Right lobe of liver (tissue), 6 donors: ENCODE results near the gene R3HDM4. TPM values are rescaled to one million over a fixed set of nuclear protein-coding genes. Genes with fewer than 3 reads are reported as not detected.
A peak's percentile ranks its signal among the peaks of the same experiment; 100 is the strongest.

Experiments used
- ATAC-seq, 4 donors: fragments of 200-7000 bp; cut with Tn5 transposase; one replicate each; pipeline ENCODE4 v1.9.1; 2020; ENCODE audit warnings: mild to moderate bottlenecking in 4 of 4, moderate library complexity in 4 of 4
- DNase-seq, 3 donors: peaks; one replicate each; pipeline ENCODE4 v3.0.0-alpha.2; 2020
- H3K27ac ChIP-seq, 3 donors: fragments of 200-600 bp; one replicate each; pipeline ENCODE4 v1.8.0; 2022
- H3K27me3 ChIP-seq, 2 donors: fragments of 200-600 bp; one replicate each; pipeline ENCODE4 v1.8.0; 2022
- H3K36me3 ChIP-seq, 4 donors: fragments of 200-600 bp; sonication (generic) in 1 of 4; one replicate each; pipeline versions ENCODE4 v1.5.1 to v1.8.0; 2017 to 2022; ENCODE audit warnings: control low read depth in 1 of 4
- H3K4me1 ChIP-seq, 4 donors: fragments of 200-600 bp; sonication (generic) in 1 of 4; one replicate each; pipeline versions ENCODE4 v1.5.1 to v1.8.0; 2017 to 2022; ENCODE audit warnings: control low read depth in 1 of 4
- H3K4me3 ChIP-seq, 3 donors: fragments of 200-600 bp; one replicate each; pipeline ENCODE4 v1.8.0; 2022
- H3K9me3 ChIP-seq, 4 donors: fragments of 200-600 bp; sonication (generic) in 1 of 4; one replicate each; pipeline versions ENCODE4 v1.5.1 to v1.8.0; 2017 to 2022; ENCODE audit warnings: control low read depth in 1 of 4
- POLR2A ChIP-seq: fragments of 450-650 bp; IDR thresholded peaks from one replicate; pipeline ENCODE4 v1.6.1; 2017; ENCODE audit warnings: antibody characterized with exemption, mild to moderate bottlenecking
- WGBS: methylation state at CpG from one replicate; pipeline ENCODE4 v1.1.6; 2018; ENCODE audit warnings: low coverage, low lambda C conversion rate; ENCODE audit not compliant: insufficient coverage; ENCODE audit errors: missing lambda C conversion rate; 5-methylcytosine and 5-hydroxymethylcytosine counted together
- intact Hi-C, 2 donors: fragments of 100-400 bp; cut with DNase I; formaldehyde crosslinking; loops; one replicate each; pipeline versions ENCODE4 v1.11.2 to v1.14.1; 2022
- total RNA-seq, 6 experiments: library from RNA; depleted of rRNA in 2 of 6; stranded (reverse); fragments of >200 nt in 2 of 6; fragmentation: NEBNext Ultra II Directional in 3 of 6; extraction: Animal tissue kit (Norgen Biotek cat#: 25700) in 3 of 6; gene quantifications; one replicate each; pipeline versions ENCODE4 v1.1.0 to v1.2.4, GENCODE V29; 2016 to 2023
- TF ChIP-seq, protein P1 (sequence below), 4 donors: fragments of 200-600 bp in 3 of 4; fragments of 450-650 bp in 1 of 4; IDR thresholded peaks; one replicate each; pipeline versions ENCODE4 v1.5.1 to v1.8.0; 2016 to 2022; ENCODE audit warnings: antibody characterized with exemption in 4 of 4, mild to moderate bottlenecking in 2 of 4
- donor health status: DM: no; HTN: yes; CAD: no.
- donor health status: DM: no; HTN: no; CAD: no.
- donor health status: DM: no; HTN: no; CAD: no.
- donor health status: DM: no; HTN: yes; CAD: no.
- donor health status: DM: no; HTN: yes; CAD: no.

Gene R3HDM4
- total RNA-seq, 6 experiments from 2014 or later, result 14.5 to 28.2 (median 20.5) TPM

- TF ChIP-seq POLR2A, result no peak
- TF ChIP-seq, protein P1, sequence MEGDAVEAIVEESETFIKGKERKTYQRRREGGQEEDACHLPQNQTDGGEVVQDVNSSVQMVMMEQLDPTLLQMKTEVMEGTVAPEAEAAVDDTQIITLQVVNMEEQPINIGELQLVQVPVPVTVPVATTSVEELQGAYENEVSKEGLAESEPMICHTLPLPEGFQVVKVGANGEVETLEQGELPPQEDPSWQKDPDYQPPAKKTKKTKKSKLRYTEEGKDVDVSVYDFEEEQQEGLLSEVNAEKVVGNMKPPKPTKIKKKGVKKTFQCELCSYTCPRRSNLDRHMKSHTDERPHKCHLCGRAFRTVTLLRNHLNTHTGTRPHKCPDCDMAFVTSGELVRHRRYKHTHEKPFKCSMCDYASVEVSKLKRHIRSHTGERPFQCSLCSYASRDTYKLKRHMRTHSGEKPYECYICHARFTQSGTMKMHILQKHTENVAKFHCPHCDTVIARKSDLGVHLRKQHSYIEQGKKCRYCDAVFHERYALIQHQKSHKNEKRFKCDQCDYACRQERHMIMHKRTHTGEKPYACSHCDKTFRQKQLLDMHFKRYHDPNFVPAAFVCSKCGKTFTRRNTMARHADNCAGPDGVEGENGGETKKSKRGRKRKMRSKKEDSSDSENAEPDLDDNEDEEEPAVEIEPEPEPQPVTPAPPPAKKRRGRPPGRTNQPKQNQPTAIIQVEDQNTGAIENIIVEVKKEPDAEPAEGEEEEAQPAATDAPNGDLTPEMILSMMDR (IDR thresholded peaks at IDR 0.05), result no peak
- 83% methylated on average over 11 of the region's 18 CpGs for WGBS
- Histone ChIP-seq H3K4me3 (no peak overlapping the region), H3K36me3 (peaks cover 0 to 12% (median under 1%) of the 10 kb centered on the region in 4 donors), H3K27ac (no peak overlapping the region), H3K9me3 (no peaks in the 10 kb centered on the region), H3K27me3 (no peaks in the 10 kb centered on the region), H3K4me1 (no peaks in the 10 kb centered on the region)
- DNase-seq, result no peak
- ATAC-seq, result no peak
- intact Hi-C loops, result no loop called here
Observed at GRCh38 chr19:876089-876488, 36.9 kb downstream of the R3HDM4 start.

DNA sequence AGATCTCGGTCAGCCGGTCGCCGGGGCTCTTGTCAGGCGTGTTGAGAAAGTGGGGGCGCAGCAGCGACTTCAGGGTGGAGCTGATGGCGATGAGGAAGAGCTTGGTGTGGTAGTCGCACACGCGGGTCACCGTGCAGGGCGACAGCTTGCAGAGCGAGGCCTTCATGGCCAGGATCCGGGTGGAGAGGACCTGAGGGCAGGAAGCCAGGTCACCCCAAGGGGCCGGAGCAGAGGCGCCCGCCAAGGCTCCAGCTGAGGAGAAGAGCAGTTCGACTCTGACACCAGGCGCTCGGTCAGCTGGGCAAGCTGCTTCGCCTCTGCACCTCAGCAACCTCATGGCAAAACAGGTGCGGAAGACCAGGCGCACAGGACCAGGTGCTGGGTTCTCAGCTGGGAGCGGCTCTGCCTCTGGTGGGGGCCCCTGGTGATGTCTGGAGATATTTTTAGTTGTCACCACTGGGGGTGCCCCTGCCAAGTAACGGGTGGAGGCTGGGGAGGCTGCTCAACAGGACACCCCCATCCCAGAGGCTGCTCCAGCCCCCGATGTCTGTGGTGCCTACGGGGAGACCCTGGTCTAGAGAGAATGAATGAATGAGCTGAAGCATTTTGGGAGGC lies 37.6 kb downstream of the R3HDM4 start:
- Histone ChIP-seq H3K9me3 (no peaks in the 10 kb centered on the region), H3K27ac (no peak overlapping the region), H3K4me3 (no peak overlapping the region), H3K36me3 (peaks cover 0 to 9% (median 2%) of the 10 kb centered on the region in 4 donors), H3K27me3 (no peaks in the 10 kb centered on the region), H3K4me1 (no peaks in the 10 kb centered on the region)
- WGBS, result 95% methylated on average over 9 of the region's 28 CpGs
- ATAC-seq, result no peak
- DNase-seq, result no peak
- TF ChIP-seq, protein P1 (IDR thresholded peaks at IDR 0.05), result no peak
- TF ChIP-seq POLR2A, result no peak
- intact Hi-C loops, result no loop called here

GRCh38 chr19:873561-874041 lies 39.4 kb downstream of the R3HDM4 start:
- peaks cover 0 to 19% (median 2%) of the 10 kb centered on the region in 4 donors for H3K36me3 ChIP-seq
- H3K27ac ChIP-seq, result no peak overlapping the region
- intact Hi-C loops, result no loop called here
- H3K4me1 ChIP-seq, result no peaks in the 10 kb centered on the region
- ATAC-seq, result no peak
- TF ChIP-seq, protein P1 (IDR thresholded peaks at IDR 0.05), result no peak
- TF ChIP-seq POLR2A, result no peak
- no peak for DNase-seq
- H3K27me3 ChIP-seq, result no peaks in the 10 kb centered on the region
- no peak overlapping the region for H3K4me3 ChIP-seq
- H3K9me3 ChIP-seq, result no peaks in the 10 kb centered on the region
- no CpG with 5 or more reads among the region's 22 CpGs for WGBS

GRCh38 chr19:873084-873483 lies 39.9 kb downstream of the R3HDM4 start:
- Histone ChIP-seq H3K4me3 (no peak overlapping the region), H3K27me3 (no peaks in the 10 kb centered on the region), H3K36me3 (peaks cover 0 to 22% (median 2%) of the 10 kb centered on the region in 4 donors), H3K9me3 (no peaks in the 10 kb centered on the region), H3K27ac (no peak overlapping the region), H3K4me1 (no peaks in the 10 kb centered on the region)
- 100% methylated on average over 2 of the region's 13 CpGs for WGBS
- no peak for TF ChIP-seq POLR2A
- TF ChIP-seq, protein P1 (IDR thresholded peaks at IDR 0.05), result no peak
- intact Hi-C loops, result no loop called here
- DNase-seq, result no peak
- peak in 1 of 4 donors; percentile 41 for ATAC-seq
